ENCODE data around the gene GHRL. TPM values are rescaled to one million over a fixed set of nuclear protein-coding genes. Genes with fewer than 3 reads are reported as not detected.

GHRL gene

DNA sequence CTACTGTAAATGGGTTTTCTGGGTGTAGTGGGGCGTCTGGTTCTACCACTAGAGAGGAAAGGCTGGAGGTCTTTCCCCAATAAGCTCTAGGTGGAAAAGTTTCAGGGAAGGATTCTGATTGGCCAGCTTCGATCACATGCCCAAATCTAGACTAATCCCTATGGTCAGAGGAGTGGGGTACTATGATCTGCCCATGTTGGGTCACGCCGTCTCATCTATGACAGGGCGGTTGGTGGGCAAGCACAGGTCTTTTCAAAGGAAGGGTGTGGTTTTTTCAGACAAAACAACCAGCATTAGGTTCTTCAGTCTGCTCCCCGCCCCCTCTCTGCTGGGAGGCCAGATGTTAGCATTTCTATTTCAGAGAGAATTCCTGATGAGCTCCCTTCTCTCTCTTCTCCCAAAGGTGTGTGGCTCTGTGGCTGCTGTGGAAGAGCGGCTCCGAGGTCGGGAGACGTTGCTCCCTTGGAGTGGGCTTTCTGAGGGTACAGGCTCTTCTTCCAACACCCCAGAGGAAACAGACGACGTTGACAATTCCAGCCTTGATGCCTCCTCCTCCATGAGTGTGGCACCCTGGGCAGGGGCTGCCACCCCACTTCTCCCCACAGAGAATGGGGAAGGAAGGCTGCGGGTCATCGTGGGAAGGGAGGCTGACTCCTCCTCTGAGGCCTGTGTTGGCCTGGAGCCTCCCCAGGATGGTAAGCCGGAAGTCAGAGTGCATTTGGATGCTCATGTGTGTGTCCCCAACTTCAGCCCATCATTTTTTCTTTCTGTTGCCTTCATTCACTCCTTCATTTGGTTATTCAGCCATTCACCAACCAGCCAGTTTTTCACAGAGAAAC is 54.2 kb downstream of the GHRL start:
- H3K4me1 ChIP-seq (ENCODE audit: control insufficient read depth, insufficient read depth, low read depth, low read length): peaks cover 2% of the 10 kb centered on the region
- H3K9ac ChIP-seq (ENCODE audit: low read length): no peak overlapping the region
- H3K4ac ChIP-seq (ENCODE audit: low read depth in 1 of 2, low read length in 2 of 2): no peak overlapping the region
- H2AFZ ChIP-seq (ENCODE audit: low read depth, low read length): no peak overlapping the region
- H3K9me3 ChIP-seq (ENCODE audit: control insufficient read depth, low read length): peaks cover 2% of the 10 kb centered on the region
- H3K23ac ChIP-seq (ENCODE audit: low read length in 2 of 2): no peak overlapping the region
- no peaks in the 10 kb centered on the region for H3K79me1 ChIP-seq (replicated peaks; ENCODE audit: low read length, poor library complexity, severe bottlenecking)
- H2BK12ac ChIP-seq (ENCODE audit: low read length in 2 of 2): peak overlapping the region in 1 of 2 experiments; percentile 21
- WGBS: 90% methylated on average over 15 of the region's 15 CpGs
- H3K36me3 ChIP-seq (ENCODE audit: control insufficient read depth in 1 of 2, insufficient read depth in 2 of 2, low read depth in 1 of 2, low read length in 2 of 2): peaks cover 31 to 79% of the 10 kb centered on the region in 2 experiments
- H3K14ac ChIP-seq (ENCODE audit: low read length in 2 of 2): no peak overlapping the region
- no peak overlapping the region for H2BK15ac ChIP-seq (ENCODE audit: low read depth, poor library complexity, severe bottlenecking)
- no peak overlapping the region for H3K4me3 ChIP-seq (ENCODE audit: insufficient read depth in 1 of 2, low read depth in 1 of 2, low read length in 2 of 2)
- no peak overlapping the region for H4K91ac ChIP-seq (ENCODE audit: low read length)
- no peak overlapping the region for H2BK120ac ChIP-seq (ENCODE audit: low read depth, low read length)
- no peak overlapping the region for H3K27ac ChIP-seq (ENCODE audit: low read length, poor library complexity, severe bottlenecking)
- H3K18ac ChIP-seq (ENCODE audit: low read depth in 1 of 2, low read length in 2 of 2): no peak overlapping the region
- H2AK5ac ChIP-seq (ENCODE audit: low read length, severe bottlenecking): no peak overlapping the region
- no peaks in the 10 kb centered on the region for H3K27me3 ChIP-seq (ENCODE audit: control insufficient read depth in 1 of 2, insufficient read depth in 1 of 2, low read length in 2 of 2)
- H2BK5ac ChIP-seq (ENCODE audit: low read depth, low read length, poor library complexity, severe bottlenecking): no peak overlapping the region
- H4K8ac ChIP-seq (ENCODE audit: low read length): peak overlapping the region; percentile 16
- no peak overlapping the region for H3K4me2 ChIP-seq (ENCODE audit: low read length, poor library complexity, severe bottlenecking)
- no peak for DNase-seq

Small RNAs within 50 kb of the gene (small RNA-seq; reads per million reads assigned to genes)
- gene MIR378B (ENCODE audit: low read depth) (6.0 reads per million, percentile 63 among the genes with 10 or more reads in this experiment), gene RF02126 (ENCODE audit: low read depth) (not detected)
